GM18858 (cell line): ENCODE measurements around the gene GJB2.
"Not testable (repeated sequence)": the region's sequence is repeated elsewhere in the genome, so short reads cannot be mapped to it uniquely, and the experiment has no call there.

Experiments used
- ATAC-seq: cut with Tn5 transposase; IDR thresholded peaks from one replicate; pipeline ENCODE4 v1.9.1; 2021; ENCODE audit not compliant: unreplicated experiment

Gene GJB2

DNA sequence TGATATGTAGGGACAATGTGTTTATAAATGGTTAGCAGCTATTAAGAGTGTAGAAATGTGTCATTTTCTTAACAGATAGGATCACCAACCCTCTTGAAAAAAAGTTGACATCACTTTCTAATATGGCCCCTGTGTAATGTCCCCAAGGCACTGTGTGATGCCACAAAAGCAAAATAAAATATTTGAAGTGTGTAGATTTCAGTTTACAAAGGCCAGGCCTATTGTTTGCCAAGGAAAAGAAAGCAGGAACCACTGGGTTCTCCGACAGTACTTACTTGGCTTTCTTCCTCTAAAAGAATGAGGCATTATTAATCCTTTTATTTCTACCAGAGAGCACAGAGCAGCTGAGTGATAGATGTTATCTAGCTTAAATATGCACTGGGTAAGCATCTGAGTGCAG is 21.4 kb downstream of the GJB2 start:
- no peak for ATAC-seq

DNA sequence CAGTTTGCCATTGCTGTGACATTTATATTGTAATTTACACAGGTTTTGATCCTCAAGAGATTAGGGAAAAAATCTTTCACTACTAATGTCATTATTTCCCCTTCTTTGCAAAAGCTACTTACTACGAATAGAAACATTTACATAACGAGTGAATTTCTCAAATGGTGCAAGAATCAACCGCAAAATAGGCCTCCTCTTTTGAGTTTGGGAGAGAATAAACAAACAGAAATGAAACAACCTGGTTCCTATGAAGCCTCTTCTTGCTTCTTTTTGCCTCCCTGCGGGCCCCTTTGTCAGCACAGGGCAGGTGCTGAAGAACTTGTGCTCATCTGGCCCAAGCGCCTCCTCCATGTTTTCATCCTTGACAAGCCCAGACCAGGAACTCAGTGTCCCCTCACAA is 21.8 kb downstream of the GJB2 start:
- ATAC-seq: no peak

DNA sequence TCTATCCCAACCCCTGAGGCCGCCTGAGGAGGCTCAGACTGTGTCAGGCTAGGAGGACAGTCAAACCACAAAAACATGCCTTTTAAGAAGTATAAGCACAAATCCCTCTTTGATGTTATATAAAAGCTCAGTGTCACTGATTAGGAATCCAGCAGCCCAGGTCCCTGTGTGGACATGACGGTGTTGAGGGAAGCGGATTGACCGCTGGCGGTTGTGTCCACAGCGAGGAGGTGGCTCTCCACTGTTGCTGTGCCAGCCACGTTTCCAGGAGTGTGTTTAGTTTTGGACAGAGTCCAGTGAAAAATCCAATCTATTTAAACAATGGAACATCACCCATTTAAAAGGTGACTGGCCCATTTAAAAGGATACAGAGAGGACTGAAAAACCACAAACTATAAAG is 24.3 kb downstream of the GJB2 start:
- ATAC-seq: no peak

DNA sequence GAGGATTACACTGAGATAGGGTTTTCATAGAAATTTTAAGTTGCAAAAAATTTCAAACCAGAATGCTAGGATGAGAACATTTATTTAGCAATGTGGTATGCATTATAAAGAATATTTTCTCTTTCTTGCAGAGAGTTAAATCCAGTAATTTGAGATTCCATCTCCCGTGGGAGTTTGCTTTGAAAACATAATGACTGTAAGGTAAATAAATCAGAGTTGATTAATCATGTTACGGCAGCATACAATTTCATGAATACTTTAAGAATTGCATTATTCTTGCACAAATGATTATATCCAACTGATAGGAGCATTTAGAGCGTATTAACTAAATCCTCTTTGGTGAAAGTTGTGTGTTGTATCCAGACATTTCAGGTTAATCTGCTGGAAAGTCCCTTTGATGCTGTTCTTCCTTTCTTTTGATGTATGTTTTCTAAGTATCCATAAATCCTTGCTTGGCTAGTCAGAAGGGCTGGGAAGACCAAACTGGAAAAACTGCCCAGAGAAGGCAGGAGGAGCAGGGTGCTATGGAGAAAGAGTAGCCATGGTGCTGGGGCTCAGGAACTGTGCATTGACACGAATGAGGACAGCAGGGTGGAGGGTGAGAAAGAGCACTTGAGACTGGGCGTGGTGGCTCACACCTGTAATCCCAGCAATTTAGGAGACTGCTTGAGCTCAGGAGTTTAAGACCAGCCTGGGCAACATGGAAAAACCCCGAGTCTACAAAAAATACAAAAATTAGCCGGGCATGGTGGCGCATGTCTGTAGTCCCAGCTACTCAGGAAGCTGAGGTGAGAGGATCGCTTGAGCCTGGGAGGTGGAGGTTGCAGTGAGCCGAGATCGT is 27.1 kb downstream of the GJB2 start:
- ATAC-seq: no peak

DNA sequence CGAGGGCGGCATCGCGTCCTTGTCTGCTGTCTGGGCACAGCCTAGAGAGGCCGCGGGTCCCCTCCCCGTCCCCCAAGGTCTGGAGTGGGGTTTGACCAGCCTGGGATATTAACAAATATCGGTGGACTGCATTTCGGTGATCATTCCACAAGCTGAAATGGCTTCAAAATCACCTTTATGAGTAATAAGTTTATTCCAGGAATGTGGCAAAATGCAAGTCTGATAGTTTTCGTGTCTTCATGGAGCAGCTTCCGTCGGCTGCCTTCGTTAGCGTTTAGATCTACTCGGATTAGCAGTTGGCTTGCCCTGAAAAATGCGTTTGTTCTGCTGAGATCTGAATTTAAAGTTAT is 30.8 kb downstream of the GJB2 start:
- no peak for ATAC-seq

DNA sequence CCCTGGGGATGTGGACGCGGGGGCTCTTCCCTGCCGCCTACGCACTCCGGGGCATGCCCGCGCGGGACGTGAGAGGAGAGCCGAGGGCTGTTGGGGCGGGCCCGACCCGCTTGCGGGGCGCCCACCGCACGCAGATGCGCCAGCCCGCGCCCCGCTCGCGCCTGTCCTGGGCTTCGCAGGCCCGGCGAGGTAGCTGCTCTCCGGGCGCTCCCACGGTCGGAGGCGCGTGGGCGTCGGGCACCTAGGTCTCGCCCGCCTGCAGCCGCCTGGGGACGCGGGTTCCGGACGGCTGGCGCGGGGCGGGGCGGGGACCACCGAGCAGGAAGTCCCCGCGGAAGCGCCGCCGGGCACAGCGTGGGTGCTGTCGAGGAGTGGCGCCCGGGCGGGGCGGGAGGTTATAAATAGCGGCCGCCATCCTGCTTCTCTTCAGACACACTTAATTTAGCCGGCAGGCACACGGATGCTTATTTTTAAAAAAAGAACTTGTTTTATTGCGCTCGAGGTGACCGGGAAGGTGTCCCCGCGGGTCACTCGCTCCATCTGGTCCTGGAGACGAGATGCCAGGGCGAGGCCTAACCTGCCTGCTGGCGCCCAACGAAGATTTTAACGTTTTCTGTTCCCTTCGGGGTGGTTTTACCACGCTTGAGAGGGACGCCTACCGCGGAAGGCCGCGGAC is 31.3 kb downstream of the GJB2 start:
- ATAC-seq: peak; percentile 29

DNA sequence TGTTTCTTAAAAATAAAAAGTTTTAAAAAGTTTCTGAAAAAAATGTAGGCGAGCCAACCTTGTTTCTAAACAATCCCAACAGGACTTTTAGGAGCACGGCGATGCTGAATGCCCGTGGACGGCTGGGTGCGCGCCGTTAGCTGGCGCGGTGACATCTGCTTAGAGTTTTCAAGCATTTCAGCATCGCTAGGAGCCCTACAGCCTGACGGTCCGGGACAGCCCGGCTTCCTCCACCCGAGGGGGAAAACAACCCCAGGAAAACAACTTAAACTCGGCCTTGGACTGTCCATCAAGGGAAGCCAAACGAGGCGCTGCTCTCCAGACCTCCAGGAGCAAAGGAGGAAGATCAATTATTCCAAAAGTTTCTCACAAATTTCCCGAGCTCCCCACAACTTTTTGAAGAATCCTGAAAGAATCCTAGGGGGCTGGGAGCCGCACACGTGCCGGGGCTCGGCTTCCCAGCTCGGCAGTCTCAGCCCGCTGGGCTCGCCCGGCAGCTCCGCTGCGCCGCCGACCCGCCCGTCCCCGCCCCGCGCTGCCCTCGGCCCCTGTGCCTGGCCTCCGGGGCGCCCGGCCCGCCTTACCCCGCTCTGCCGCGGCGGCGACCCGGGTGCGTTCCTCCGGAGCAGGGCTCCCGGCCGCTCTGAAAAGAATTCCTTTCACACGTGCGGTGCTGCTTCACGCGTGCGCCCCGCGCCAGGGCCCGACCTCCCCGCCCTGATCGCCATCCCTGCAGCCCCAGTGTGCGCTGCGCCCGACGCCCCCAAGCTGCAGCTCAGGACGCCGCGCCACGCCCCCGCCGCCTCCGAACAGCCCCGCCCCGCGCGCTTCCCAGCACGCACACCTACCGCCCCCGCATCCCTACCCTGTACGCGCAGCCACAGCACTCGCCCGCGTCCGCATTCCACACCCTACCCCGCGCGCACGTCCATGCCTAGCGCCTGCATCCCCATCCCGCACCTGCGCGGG is 32.1 kb downstream of the GJB2 start, which contains the start of gene GJA3:
TSS of gene GJA3 (minus strand) at position 747 of the 969 bp plus-strand sequence. CDS start 17,764 bp downstream, outside the sequence.
- ATAC-seq: peak; percentile 30

DNA sequence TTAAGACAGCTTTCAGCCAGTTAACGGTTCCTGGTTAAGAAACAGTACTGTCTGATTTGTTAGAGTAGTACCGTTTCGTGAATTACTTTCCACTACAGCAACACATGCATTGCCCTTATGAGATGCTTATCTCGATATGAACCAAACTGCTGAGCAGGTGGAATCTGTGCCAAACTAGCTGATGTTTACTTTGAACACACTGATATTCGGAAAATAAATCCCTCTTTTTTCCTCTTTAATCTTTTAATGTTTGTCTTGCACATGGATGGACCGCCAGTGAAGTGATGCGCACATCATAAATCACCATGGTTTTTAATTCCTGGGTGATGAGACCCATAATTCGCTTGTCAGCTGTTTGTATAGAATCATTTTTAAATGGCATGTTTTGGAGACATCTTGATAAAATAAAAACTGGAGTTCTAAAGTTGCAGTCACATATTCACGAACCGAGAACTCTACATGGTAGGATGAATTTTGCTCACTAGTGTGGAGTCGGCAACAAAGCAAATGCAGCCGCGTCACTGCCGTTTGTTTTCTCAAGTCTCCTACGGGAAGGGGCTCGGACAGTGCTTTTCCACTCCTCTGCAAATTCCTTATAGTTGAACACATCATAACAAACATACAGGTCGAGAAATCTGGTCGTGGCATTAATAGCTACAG is 33.0 kb downstream of the GJB2 start:
- no peak for ATAC-seq

DNA sequence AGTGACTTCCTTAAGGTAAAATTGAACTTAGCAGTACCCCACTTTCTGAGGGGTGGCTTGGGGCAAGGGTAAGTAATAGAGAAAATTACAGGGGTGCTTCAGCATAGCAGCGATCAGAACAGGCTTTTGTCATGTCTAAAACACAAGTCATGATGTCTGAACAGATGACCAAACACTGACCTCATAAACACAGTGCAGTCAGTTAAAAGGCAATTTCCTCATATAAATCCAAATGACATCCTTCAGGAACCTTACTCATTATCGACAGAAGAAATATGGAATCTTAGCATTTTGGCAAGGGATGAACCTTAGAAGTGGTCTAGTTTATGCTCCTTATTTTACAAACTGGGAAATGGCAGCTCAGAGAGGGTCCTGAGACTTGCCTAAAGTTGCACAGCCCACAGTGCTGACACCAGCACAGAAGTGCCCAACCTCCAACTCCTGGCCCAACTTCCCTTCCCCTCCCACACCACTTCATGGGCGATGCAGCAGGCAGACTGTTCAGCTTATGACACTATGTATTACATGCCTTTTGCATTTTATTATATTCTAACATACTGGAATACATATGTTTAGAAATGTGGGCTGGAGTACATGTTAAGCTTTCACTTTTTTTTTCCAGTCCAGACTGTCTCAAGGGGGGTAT is 35.5 kb downstream of the GJB2 start:
- ATAC-seq: no peak

DNA sequence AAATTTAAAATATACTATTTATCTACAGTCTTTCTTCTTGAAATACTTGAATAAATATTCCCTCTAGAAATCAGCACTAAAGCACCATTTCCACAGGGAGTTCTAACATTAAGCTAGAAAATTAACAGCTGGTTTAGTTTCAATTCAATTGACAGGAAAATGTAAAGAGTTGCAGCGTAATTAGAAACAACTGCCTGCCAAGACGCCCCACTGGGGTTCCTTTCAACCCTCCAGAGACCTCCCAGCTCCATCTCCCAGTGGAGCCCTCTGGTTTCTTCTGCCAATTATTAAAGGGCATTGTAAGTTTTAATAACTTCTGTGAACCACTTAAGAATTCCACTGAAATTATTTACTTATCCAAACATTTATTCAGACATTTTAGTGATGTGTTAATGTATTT is 36.0 kb downstream of the GJB2 start:
- ATAC-seq: no peak

DNA sequence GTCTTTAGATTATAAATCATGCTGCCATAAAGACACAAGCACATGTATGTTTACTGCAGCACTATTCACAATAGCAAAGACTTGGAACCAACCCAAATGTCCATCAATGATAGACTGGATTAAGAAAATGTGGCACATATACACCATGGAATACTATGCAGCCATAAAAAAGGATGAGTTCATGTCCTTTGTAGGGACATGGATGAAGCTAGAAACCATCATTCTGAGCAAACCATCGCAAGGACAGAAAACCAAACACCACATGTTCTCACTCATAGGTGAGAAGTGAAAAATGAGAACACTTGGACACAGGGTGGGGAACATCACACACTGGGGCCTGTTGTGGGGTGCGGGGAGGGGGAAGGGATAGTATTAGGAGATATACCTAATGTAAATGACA is 39.4 kb downstream of the GJB2 start:
- not testable (repeated sequence) for ATAC-seq

DNA sequence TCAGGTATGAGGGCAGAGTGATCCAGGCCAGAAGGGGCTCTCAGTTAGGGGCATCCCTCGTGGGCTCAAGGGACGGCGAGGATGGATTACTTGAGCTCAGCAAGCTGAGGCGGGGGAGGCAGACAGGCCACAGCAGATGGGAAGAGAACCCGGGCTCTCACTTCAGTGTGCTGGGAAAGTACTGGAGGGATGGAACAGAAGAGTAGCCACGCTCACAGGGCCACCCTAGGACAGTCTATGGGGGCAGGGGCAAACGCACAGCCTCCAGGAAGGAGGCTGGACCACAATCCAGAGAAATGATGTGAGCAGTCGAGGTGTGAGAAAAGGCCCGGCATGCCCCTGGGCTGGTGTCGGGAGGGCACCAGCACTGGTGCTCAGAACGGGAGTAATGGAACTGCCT is 41.1 kb downstream of the GJB2 start:
- ATAC-seq: no peak

DNA sequence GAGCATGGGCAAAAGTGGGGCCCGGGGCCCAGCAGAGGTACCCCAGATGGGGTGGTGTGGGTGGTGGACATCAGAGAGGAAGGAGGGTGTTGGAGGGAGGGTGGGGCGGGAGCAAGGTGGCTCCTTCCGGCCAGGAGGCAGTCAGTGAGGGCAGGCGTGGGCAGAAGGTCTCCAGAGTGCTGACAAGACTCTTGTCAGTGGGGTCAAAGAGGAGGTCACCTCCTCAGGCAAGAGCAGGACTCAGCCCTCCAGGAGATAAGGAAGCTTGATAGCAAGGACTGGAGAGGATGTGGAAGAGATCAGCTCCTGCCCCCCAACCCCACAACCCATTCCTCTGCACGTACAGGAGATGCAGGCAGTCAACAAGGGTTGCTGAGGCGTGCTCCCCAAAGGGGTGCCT is 41.7 kb downstream of the GJB2 start:
- ATAC-seq: no peak

DNA sequence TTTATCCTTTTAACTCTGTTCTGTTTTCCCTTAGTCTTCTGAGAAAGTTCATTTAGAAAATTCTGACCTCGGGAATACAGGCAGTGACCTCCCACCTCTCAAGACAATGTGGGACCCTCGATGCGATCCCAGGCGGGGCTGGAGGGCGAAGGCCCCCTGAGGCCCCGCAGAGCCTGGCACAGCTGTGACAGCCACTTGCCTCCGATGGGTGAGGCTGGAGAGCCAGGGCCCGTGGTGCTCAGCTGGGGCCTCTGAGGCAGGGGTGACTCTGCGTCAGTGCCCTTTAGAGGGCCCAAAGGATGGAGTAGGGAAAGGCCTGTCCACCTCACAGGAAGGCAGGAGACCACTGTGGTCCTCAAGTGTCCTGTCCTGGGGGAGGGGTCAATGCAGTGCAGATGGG is 42.2 kb downstream of the GJB2 start:
- ATAC-seq: no peak

DNA sequence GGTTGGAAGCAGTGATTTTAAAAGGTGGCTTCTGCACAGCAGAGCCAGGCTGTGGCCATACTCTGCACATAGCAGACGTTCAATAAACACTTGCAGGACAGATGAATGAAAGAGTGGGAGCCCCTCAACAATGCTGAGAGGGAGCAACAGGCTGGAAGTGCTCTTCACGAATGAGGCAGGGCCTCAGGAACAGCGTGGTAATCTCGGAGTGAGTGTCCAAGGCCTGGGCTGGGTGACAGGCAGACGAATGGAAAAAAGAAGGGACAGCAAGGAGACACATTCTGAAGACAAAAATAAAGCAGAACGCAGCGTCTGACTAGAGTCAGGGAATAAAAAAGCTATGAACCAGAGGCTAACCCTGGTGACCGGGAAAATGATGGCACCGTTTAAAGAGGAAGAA is 43.0 kb downstream of the GJB2 start:
- no peak for ATAC-seq

DNA sequence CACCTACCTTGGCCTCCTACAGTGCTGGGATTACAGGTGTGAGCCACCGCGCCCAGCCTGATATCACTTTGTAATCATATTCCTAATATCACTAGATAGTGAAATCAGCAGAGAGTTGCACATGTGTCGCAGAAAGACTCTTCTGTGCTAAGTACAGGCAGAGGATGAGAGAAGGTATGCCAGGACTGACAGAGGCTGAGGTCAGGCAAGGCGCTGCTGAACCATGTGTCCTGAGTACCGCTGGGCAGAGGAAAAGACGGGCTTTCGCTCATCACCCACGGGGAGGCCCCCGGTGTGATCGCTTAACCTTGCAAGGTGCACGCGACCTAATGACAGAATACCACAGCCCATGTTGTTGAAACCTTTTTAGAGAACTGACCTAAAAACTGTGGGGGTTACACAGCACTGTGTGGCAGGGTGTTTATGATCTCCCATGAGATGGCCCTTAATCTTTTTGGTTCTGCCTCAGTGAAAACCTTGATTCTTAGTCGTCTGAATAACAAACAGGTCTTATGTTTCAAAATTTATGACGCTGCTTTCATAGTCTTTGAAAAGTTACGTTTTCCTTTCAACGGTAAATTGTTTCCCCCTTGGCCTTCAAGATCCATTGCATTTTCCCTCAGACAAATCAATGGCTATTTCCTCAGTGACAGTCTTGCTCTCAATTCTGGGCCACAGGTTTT is 44.1 kb downstream of the GJB2 start:
- no peak for ATAC-seq

DNA sequence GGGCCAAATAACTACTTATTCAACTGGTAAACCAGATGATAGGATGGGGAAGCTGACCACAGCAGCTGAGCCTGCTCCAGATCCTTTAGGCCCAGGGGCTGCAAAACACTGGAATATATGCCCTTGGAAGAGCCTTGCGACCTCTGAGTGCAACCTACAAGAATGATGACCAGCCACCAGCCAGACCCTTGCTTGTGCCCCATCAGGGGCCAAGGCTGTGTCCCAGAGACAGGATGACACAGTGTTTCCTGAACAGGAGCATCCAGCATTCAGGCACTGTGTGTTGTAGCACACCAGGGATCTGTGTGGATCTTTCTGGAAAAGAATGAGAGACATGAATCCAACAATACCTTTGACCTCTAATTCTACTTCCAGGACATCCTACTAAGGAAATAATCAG is 46.4 kb downstream of the GJB2 start:
- ATAC-seq: no peak

DNA sequence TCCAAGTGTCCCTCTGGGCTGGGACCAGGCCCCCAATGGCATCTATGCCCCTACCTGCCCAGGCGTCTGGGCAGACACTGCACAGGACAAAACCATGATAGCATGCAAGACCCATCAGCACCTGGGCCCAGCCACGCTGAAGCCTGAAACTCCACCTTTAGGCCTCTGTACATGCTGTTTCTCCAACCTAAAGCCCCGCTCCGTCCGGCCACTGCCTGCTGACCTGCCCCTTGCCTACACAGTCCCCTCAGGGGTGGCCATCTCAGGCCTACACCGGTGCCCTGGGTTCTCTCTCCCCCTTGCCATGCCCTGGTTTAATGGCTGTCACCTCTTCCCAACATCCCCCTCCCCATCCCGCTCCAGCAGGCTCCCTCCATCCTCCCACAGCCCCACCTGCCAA is 47.2 kb downstream of the GJB2 start:
- ATAC-seq: no peak

DNA sequence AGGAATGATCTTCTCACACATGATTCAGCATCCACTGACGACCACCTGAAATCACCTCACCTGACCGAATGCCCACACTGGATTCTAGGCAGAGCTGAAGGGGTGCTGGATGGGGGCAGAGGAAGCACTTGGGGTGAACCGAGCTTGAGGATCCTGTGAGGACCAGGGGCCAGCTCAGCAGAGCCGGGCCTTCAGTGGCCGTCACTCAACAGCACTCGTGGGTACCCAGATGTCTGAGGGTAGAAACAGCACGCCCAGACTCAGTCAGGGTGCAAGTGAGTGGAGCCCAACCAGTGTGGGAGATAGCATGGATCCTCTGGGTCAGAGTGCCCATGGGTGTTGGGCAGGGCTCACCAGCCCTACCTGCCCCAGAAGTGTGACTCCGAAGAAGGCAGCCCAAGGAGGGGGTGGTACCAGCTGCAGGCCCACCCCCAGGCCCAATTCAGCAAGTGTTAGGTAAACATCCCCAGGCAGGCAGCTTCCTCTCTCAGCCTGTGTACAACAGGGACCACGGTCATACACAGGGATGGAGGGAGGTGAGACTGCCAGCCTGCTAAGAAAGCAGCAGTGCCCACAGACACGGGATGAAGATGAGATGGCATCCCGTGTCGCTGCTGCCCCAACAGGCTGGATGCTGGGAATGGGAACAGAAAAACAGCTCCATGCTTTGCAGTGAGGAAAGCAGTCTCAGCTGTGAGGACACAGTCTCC is 48.4 kb downstream of the GJB2 start:
- ATAC-seq: no peak
